Right lung (tissue), 10 donors: ENCODE data around the gene SORT1. TPM values are rescaled to one million over a fixed set of nuclear protein-coding genes. Genes with fewer than 3 reads are reported as not detected.
"Not testable (repeated sequence)": the region's sequence is repeated elsewhere in the genome, so short reads cannot be mapped to it uniquely, and the experiment has no call there.

Experiments used
- DNase-seq, 2 donors: peaks; one replicate each; pipeline ENCODE4 v3.0.0-alpha.2; 2013
- long read RNA-seq, 8 donors: transcript quantifications; one replicate each; lab custom pipeline, GENCODE V29; 2026
- polyA plus RNA-seq, 5 donors: library from polyadenylated mRNA; unstranded; fragments of 120-200 nt; gene quantifications; one replicate each; pipeline versions ENCODE4 v1.2.1 to v1.2.3, GENCODE V29; 2013; ENCODE audit warnings: inconsistent platforms in 1 of 5, low replicate concordance in 1 of 5; ENCODE audit not compliant: insufficient read length in 5 of 5, insufficient read depth in 1 of 5

Gene SORT1
- 10 to 100 TPM; 34.0 to 51.2 (median 42.6) TPM for polyA plus RNA-seq
- long read RNA-seq, donor 1, full-length matches to known transcripts, result 5 of 5 reads
- long read RNA-seq, donor 1, partial matches to known transcripts, result 0 of 5 reads
- long read RNA-seq, donor 1, other reads (novel, unspliced or antisense), result 0 of 5 reads
- long read RNA-seq, donor 2, full-length matches to known transcripts, result 4 of 4 reads
- long read RNA-seq, donor 2, partial matches to known transcripts, result 0 of 4 reads
- long read RNA-seq, donor 2, other reads (novel, unspliced or antisense), result 0 of 4 reads
- long read RNA-seq, donor 3, full-length matches to known transcripts, result 5 of 5 reads
- long read RNA-seq, donor 3, partial matches to known transcripts, result 0 of 5 reads
- long read RNA-seq, donor 3, other reads (novel, unspliced or antisense), result 0 of 5 reads
- long read RNA-seq, donor 4, full-length matches to known transcripts, result 6 of 6 reads
- long read RNA-seq, donor 4, partial matches to known transcripts, result 0 of 6 reads
- long read RNA-seq, donor 4, other reads (novel, unspliced or antisense), result 0 of 6 reads
- long read RNA-seq, donor 5, full-length matches to known transcripts, result 3 of 3 reads
- long read RNA-seq, donor 5, partial matches to known transcripts, result 0 of 3 reads
- long read RNA-seq, donor 5, other reads (novel, unspliced or antisense), result 0 of 3 reads
- long read RNA-seq, donor 6, full-length matches to known transcripts, result 4 of 4 reads
- long read RNA-seq, donor 6, partial matches to known transcripts, result 0 of 4 reads
- long read RNA-seq, donor 6, other reads (novel, unspliced or antisense), result 0 of 4 reads
- long read RNA-seq, donor 7, full-length matches to known transcripts, result 8 of 8 reads
- long read RNA-seq, donor 7, partial matches to known transcripts, result 0 of 8 reads
- long read RNA-seq, donor 7, other reads (novel, unspliced or antisense), result 0 of 8 reads
- long read RNA-seq, donor 8, full-length matches to known transcripts, result 4 of 4 reads
- long read RNA-seq, donor 8, partial matches to known transcripts, result 0 of 4 reads
- long read RNA-seq, donor 8, other reads (novel, unspliced or antisense), result 0 of 4 reads

GRCh38 chr1:109397581-109398342 lies at the start of gene SORT1:
SORT1 (minus strand) TSS chr1:109397918; CDS start chr1:109397892, 26 bp downstream.
- DNase-seq, result peak; percentile 79 to 81

GRCh38 chr1:109445949-109446695 lies 48.4 kb upstream of the SORT1 start:
- not testable (repeated sequence) for DNase-seq

GRCh38 chr1:109444346-109444745 lies 46.6 kb upstream of the SORT1 start:
- DNase-seq, result no peak

- no peak for DNase-seq
Observed at GRCh38 chr1:109443476-109443875, 45.8 kb upstream of the SORT1 start.

GRCh38 chr1:109441069-109441468 lies 43.4 kb upstream of the SORT1 start:
- no peak for DNase-seq

- no peak for DNase-seq
Observed at GRCh38 chr1:109438798-109439297, 41.1 kb upstream of the SORT1 start.

GRCh38 chr1:109434484-109434883 lies 36.8 kb upstream of the SORT1 start:
- DNase-seq, result no peak

GRCh38 chr1:109433322-109433721 lies 35.6 kb upstream of the SORT1 start:
- DNase-seq, result no peak

GRCh38 chr1:109432336-109432735 lies 34.6 kb upstream of the SORT1 start:
- DNase-seq, result no peak

- peak in 1 of 2 donors; percentile 7 for DNase-seq
Observed at GRCh38 chr1:109427171-109427467, 29.4 kb upstream of the SORT1 start.

- peak; percentile 94 to 95 for DNase-seq
Observed at GRCh38 chr1:109426281-109427170, 28.8 kb upstream of the SORT1 start, which contains the start of gene PSMA5. PSMA5 (minus strand) TSS chr1:109426448; CDS start chr1:109426330, 118 bp downstream.

- DNase-seq, result peak in 1 of 2 donors; percentile 30
Observed at GRCh38 chr1:109425391-109426280, 27.9 kb upstream of the SORT1 start.

GRCh38 chr1:109423498-109423897 lies 25.8 kb upstream of the SORT1 start:
- DNase-seq, result no peak

GRCh38 chr1:109412551-109412950 lies 14.8 kb upstream of the SORT1 start:
- DNase-seq, result no peak

- DNase-seq, result no peak
Observed at GRCh38 chr1:109404838-109405237, 7.1 kb upstream of the SORT1 start.

GRCh38 chr1:109402025-109402424 lies 4.3 kb upstream of the SORT1 start:
- no peak for DNase-seq

- no peak for DNase-seq
Observed at GRCh38 chr1:109400035-109400655, 2.4 kb upstream of the SORT1 start.
